ENCODE measurements around the gene ZNF681. TPM values are rescaled to one million over a fixed set of nuclear protein-coding genes. Genes with fewer than 3 reads are reported as not detected.
A peak's percentile ranks its signal among the peaks of the same experiment; 100 is the strongest.

The ZNF681 gene
- total RNA-seq (ENCODE audit: low replicate concordance) = 0.25 and 0.36 TPM in 2 replicates

- TF ChIP-seq CTCF (IDR thresholded peaks at IDR 0.05; ENCODE audit: insufficient read depth, low read length) = peak; percentile 5
- H3K4me3 ChIP-seq (ENCODE audit: low read depth, low read length) = peak within 1 kb of the TSS; percentile 62
- DNase-seq (ENCODE audit: low read depth) = peak; percentile 62
These were observed at the start of gene ZNF681 for GRCh38 chr19:23758187-23759074. ZNF681 (minus strand) TSS chr19:23758891; CDS start chr19:23758749, 142 bp downstream.

GRCh38 chr19:23804676-23805075, 46.0 kb upstream of the ZNF681 start:
- TF ChIP-seq CTCF (IDR thresholded peaks at IDR 0.05; ENCODE audit: insufficient read depth, low read length) = no peak
- no peak for DNase-seq (ENCODE audit: low read depth)
- no peak overlapping the region for H3K4me3 ChIP-seq (ENCODE audit: low read depth, low read length)

- no peak for TF ChIP-seq CTCF (IDR thresholded peaks at IDR 0.05; ENCODE audit: insufficient read depth, low read length)
- no peak overlapping the region for H3K4me3 ChIP-seq (ENCODE audit: low read depth, low read length)
- DNase-seq (ENCODE audit: low read depth) = no peak
These were observed 43.6 kb upstream of the ZNF681 start for GRCh38 chr19:23802290-23802689.

- H3K4me3 ChIP-seq (ENCODE audit: low read depth, low read length) = no peak overlapping the region
- no peak for TF ChIP-seq CTCF (IDR thresholded peaks at IDR 0.05; ENCODE audit: insufficient read depth, low read length)
- no peak for DNase-seq (ENCODE audit: low read depth)
These were observed 43.1 kb upstream of the ZNF681 start for GRCh38 chr19:23801803-23802202.

DNA sequence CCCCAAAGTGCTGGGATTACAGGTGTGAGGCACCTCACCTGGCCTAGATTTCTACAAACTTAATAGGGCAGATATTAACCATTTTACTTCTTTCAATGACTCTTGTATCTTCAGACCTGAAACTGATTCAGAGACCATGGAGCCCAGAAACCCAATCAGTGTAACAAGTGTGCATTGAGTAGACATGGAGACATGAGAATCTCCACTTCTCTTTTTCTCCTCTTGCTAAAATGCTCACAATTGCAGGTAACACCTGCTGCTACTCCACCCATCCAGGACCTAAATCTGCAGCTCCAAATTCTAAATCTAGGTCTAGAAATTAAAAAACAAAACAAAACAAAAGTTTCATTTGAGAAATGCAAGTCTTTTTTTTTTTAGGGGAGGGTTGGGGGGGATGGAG, 42.2 kb upstream of the ZNF681 start:
- no peak for TF ChIP-seq CTCF (IDR thresholded peaks at IDR 0.05; ENCODE audit: insufficient read depth, low read length)
- DNase-seq (ENCODE audit: low read depth) = no peak
- H3K4me3 ChIP-seq (ENCODE audit: low read depth, low read length) = no peak overlapping the region

DNA sequence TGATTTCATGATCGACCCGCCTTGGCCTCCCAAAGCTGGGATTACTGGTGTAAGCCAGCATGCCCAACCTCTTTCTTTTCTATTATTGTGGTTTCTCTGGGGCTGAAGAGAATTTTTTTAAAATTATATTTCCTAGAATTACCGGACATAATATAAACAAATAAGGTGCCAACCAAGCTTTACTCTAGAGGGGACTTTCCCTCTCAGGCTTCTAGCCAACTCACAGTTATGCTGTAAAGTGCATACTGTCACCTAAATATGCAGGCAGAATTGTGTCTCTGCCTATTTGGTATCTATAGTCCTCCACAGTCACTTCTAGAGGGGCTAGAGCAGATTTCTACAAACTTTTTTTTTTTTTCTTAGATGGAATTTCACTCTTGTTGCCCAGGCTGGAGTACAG, 41.6 kb upstream of the ZNF681 start:
- no peak for TF ChIP-seq CTCF (IDR thresholded peaks at IDR 0.05; ENCODE audit: insufficient read depth, low read length)

More for the DNA sequence above, 41.6 kb upstream of the ZNF681 start:
- H3K4me3 ChIP-seq (ENCODE audit: low read depth, low read length) = no peak overlapping the region
- DNase-seq (ENCODE audit: low read depth) = no peak

Measured in fibroblast of the aortic adventitia (primary cell).